Thyroid gland (tissue), 4 donors: ENCODE measurements around the gene ARL8B.

Experiments
- CTCF ChIP-seq, 6 experiments: fragments of 200-600 bp in 3 of 6; fragments of 450-650 bp in 3 of 6; sonication (generic) in 3 of 6; IDR thresholded peaks; one replicate each; pipeline ENCODE4 v1.5.1; 2016 to 2019; ENCODE audit warnings: antibody characterized with exemption in 6 of 6, mild to moderate bottlenecking in 2 of 6, inconsistent platforms in 1 of 6, moderate library complexity in 1 of 6
- POLR2A ChIP-seq, 2 donors: fragments of 450-650 bp; IDR thresholded peaks; one replicate each; pipeline ENCODE4 v1.6.1; 2017; ENCODE audit warnings: antibody characterized with exemption in 2 of 2, mild to moderate bottlenecking in 2 of 2, moderate library complexity in 1 of 2

- no peak for TF ChIP-seq CTCF (IDR thresholded peaks at IDR 0.05)
- TF ChIP-seq POLR2A (IDR thresholded peaks at IDR 0.05): no peak
Observed at GRCh38 chr3:5145120-5145519, 23.0 kb downstream of the ARL8B start.
